HTR-8/SVneo (cell line): ENCODE measurements around the gene SLC6A14.

ENCODE experiments used
- DNase-seq: peaks from one replicate; pipeline ENCODE4 v3.0.0; 2011; ENCODE audit warnings: low spot score, mixed read lengths; ENCODE audit not compliant: insufficient read length
- FAIRE-seq: peaks from 2 replicates; lab custom pipeline; 2011; peaks lifted over from hg19 to GRCh38; lab: Jason Lieb, UNC

The SLC6A14 gene, protein sequence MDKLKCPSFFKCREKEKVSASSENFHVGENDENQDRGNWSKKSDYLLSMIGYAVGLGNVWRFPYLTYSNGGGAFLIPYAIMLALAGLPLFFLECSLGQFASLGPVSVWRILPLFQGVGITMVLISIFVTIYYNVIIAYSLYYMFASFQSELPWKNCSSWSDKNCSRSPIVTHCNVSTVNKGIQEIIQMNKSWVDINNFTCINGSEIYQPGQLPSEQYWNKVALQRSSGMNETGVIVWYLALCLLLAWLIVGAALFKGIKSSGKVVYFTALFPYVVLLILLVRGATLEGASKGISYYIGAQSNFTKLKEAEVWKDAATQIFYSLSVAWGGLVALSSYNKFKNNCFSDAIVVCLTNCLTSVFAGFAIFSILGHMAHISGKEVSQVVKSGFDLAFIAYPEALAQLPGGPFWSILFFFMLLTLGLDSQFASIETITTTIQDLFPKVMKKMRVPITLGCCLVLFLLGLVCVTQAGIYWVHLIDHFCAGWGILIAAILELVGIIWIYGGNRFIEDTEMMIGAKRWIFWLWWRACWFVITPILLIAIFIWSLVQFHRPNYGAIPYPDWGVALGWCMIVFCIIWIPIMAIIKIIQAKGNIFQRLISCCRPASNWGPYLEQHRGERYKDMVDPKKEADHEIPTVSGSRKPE

DNA sequence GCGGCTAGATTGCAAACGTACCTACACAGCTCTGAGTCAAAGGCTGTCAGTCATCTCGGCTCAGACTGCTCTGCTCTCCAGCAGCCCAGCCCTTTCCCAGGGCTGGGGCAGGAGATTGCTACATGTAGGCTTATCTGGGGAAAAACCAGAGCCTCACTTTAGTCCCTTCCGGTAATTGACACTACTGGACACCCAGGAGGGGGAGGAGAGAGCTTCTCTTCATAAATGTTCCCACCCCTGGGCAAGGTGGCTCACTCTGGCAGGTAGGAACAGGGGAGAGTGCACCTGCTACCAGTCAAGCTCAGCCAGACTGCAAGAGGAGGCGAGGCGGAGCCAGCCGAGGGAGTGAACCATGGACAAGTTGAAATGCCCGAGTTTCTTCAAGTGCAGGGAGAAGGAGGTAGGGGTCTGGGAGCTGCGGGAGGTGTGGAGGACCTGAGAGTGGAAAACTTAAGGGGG lies at the start of gene SLC6A14:
SLC6A14 (plus strand) TSS at position 249 of the 459 bp plus-strand sequence; CDS start at position 353, 104 bp downstream.
- FAIRE-seq: no peak
- DNase-seq: no peak

GRCh38 chrX:116395752-116396151 lies 40.7 kb upstream of the SLC6A14 start:
- FAIRE-seq: no peak
- DNase-seq: no peak

DNA sequence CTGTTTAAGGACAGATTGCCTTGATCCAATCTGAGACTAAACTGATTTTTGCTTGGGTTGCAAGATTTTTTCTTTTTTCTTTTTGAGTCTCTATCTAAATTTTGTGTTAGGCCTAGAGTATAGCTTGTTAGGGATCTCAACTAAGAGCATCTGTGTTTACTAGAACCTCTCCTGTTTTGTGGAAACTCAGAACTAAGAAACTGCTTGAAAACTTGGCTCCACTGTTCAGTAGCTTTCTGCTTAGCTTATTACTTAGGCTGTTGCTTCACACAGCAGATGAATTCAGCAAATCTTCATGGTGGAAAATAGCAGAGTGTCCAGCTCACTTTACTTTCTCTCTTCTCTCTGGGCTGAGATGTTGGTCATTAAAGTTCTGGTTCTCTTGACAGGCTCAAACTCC lies 36.7 kb upstream of the SLC6A14 start:
- FAIRE-seq (no peak), DNase-seq (no peak)

GRCh38 chrX:116409219-116409618 lies 27.2 kb upstream of the SLC6A14 start:
- DNase-seq (no peak), FAIRE-seq (no peak)

GRCh38 chrX:116413273-116413672 lies 23.1 kb upstream of the SLC6A14 start:
- FAIRE-seq (no peak), DNase-seq (no peak)

DNA sequence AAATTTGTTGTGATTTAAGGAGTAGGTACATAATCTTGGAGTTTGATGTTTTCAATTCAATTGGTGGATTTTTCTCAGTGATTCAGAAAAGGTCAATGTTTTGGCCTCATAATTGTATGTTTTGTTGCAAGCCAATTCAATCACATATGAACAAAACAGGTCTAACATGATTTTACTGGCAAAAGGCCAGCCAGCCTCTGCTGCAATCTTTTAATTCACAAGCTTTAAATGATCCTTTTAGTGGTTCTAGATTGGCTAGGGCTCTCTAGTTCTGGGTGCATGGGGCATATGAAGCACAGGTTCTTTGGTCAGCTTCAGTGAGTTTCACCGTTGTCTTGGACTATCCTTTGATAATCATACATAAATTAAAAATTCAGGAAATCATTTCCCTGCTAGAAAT lies 19.2 kb upstream of the SLC6A14 start:
- DNase-seq: no peak

DNA sequence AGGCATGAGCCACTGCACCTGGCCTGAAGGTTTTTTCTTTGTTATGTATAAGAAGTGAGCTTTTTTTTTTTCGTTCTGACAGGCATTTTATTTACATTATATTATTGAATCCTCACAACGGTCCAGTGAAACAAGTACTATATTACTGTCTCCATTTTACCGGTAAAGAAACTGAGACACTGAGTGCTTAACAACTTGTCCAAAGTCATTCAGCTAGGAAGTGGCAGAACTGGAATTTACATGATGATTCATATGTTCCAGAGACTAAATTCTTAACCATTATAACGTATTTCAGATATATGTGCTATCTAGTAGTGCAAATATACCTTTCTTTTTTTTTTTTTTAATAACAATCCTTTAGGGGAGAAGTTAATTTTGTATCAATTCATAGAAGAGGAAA lies 18.4 kb upstream of the SLC6A14 start:
- DNase-seq (no peak), FAIRE-seq (no peak)

More for the DNA sequence above, 19.2 kb upstream of the SLC6A14 start:
- FAIRE-seq: no peak

DNA sequence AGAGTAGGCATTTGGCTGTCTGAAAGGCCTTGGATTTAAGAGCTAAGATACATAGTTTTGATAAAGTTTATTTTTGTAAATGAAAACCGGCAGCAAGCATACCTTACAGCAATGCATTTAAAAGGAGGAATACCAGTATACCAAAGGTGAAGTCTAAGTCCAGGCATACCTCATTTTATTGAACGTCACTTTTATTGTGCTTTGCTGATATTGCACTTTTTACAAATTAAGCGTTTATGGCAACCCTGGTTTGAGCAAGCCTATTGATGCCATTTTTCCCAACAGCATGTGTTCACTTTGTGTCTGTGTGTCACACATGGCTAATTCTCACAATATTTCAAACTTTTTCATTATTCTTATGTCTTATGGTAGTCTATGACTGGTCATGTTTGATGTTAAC lies 8.4 kb upstream of the SLC6A14 start:
- DNase-seq (no peak), FAIRE-seq (no peak)

GRCh38 chrX:116435597-116435996 lies 809 bp upstream of the SLC6A14 start:
- FAIRE-seq (no peak), DNase-seq (no peak)

- no peak for DNase-seq
- no peak for FAIRE-seq
Measured at GRCh38 chrX:116449156-116449555, 12.8 kb downstream of the SLC6A14 start.

GRCh38 chrX:116462822-116463221 lies 26.4 kb downstream of the SLC6A14 start, which contains the start of gene CT83:
Gene CT83 (minus strand): TSS chrX:116462976. CDS start chrX:116462856, 120 bp downstream.
- FAIRE-seq (no peak), DNase-seq (no peak)

- DNase-seq: no peak
- no peak for FAIRE-seq
Measured at GRCh38 chrX:116480059-116480458, 43.7 kb downstream of the SLC6A14 start.

GRCh38 chrX:116490104-116490503 lies 53.7 kb downstream of the SLC6A14 start:
- DNase-seq (no peak), FAIRE-seq (no peak)

- DNase-seq (no peak), FAIRE-seq (no peak)
Measured at GRCh38 chrX:116493271-116493670, 56.9 kb downstream of the SLC6A14 start.

GRCh38 chrX:116499780-116500179 lies 63.4 kb downstream of the SLC6A14 start:
- DNase-seq (no peak), FAIRE-seq (no peak)
